LoVo (cell line): ENCODE data around the gene GYS1.

Experiments used
- DNase-seq: peaks from one replicate; pipeline ENCODE4 v3.0.0-alpha.2; 2016; ENCODE audit warnings: low spot score

Gene GYS1

DNA sequence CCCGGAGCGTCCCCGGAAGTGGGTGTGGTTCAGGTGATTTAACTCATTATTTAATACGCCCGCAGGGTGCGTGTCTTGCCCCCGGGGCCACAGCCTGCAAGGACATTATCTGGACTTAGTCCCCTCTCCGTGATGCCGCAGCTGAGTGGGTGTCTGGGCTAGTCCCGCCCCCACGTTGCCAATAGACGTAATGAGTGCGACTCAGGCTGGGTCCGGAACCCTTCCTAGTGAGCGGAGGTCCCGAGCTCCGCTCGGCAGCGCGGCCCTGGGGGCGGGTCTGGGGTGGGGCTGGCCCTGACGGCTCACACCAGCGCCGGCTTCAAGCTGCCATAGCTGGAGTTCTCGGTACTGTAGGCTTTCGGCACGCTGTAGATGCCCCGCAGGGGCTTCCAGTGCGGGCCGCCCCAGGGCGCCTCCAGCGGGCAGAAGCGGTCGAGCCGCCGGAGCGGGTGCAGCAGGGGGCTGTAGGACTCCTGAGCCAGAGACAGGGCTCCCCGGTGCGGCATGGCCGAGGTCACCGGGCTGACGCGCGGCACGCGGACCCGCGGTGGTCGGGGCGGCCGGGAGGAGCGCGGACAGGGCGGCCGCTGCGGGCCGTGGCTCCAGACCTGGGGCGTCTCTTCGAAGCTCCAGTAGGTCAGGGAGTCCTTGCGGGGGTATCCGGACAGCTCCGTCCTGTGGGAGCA is 24.7 kb upstream of the GYS1 start:
- peak; percentile 63 for DNase-seq

- no peak for DNase-seq
These were observed 24.0 kb upstream of the GYS1 start, which contains the start of gene LHB for GRCh38 chr19:49017041-49017665. Gene LHB (minus strand): TSS chr19:49017091. CDS start chr19:49017081, 10 bp downstream.

DNA sequence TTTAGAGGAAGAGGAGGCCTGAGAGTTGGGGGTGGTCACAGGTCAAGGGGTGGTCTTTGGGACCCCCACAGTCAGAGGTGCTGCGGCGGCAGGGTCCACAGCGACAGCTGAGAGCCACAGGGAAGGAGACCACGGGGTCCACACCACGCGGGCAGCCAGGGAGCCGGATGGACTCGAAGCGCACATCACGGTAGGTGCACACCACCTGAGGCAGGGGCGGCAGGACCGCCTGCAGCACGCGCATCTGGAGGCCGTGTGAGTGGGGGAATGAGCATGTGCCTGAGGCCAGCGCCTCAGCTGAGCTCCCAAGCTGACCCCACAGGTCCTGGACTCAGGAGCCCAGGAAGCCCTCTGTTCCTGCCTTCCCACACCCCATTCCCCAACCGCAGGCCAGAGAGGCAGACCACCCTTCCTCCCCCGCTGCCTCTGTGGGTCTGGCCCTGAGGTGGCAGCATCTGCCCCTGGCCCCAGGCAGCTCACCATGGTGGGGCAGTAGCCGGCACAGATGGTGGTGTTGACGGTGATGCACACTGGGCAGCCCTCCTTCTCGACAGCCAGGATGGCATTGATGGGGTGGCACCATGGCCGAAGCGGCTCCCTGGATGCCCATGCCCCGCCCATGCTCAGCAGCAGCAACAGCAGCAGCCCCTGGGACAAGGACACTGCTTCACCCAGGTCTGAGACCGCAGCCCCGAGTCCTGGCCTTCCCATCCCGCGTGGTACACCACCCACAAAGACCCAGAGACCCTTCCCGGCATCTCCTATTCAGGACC is 23.1 kb upstream of the GYS1 start:
- DNase-seq = no peak

DNA sequence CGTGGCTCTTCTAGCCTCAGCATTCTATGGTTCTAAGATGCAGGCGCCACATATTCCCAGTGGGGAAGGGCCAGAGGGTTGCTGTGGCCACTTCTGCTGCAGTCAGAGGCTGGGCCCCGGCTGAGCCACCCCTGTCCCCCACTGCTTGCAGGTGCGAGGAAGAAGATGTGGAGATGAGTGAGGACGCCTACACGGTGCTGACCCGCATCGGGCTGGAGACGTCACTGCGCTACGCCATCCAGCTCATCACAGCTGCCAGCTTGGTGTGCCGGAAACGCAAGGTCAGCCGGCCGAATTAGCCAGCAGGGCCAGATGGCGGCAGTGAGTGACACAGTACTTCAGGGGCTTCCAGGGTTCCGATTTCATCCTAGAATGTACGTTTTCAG is 21.8 kb upstream of the GYS1 start:
- DNase-seq = no peak

- no peak for DNase-seq
These were observed 21.2 kb upstream of the GYS1 start for GRCh38 chr19:49014123-49014869.

GRCh38 chr19:49011194-49011593 is 18.1 kb upstream of the GYS1 start:
- no peak for DNase-seq

DNA sequence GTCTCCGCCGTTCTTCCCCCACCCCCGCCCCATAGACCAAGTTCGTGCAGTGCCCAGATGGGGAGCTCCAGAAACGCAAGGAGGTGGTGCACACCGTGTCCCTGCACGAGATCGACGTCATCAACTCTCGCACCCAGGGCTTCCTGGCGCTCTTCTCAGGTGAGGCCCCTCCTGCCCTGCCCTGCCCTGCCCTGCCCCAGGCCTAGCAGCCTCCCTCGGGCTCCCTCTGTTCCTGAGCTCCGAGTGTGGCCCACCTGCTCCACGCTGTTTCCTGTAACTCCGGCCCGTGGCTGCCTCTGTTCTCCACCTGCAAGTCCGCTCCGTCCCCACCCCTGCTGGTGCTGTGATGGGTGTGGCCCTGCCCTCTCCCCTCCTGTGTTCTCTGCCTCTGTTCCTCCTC is 17.3 kb upstream of the GYS1 start:
- no peak for DNase-seq

DNA sequence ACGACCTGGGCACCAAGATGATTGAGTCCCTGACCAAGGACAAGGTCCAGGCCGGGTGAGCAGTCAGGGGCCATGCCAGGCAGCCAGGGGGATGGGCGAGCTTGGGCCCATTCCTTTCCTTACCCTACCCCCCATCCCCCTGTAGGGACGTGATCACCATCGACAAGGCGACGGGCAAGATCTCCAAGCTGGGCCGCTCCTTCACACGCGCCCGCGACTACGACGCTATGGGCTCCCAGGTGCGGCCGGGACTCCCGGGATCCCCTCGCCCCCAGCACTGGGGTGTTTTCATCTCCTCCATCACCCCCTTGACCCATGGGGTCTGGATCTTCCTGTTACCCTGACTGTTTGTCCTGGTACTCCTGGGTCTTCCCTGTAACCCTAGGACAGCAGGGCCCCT is 16.7 kb upstream of the GYS1 start:
- no peak for DNase-seq

GRCh38 chr19:49006905-49007304 is 13.8 kb upstream of the GYS1 start:
- no peak for DNase-seq

DNA sequence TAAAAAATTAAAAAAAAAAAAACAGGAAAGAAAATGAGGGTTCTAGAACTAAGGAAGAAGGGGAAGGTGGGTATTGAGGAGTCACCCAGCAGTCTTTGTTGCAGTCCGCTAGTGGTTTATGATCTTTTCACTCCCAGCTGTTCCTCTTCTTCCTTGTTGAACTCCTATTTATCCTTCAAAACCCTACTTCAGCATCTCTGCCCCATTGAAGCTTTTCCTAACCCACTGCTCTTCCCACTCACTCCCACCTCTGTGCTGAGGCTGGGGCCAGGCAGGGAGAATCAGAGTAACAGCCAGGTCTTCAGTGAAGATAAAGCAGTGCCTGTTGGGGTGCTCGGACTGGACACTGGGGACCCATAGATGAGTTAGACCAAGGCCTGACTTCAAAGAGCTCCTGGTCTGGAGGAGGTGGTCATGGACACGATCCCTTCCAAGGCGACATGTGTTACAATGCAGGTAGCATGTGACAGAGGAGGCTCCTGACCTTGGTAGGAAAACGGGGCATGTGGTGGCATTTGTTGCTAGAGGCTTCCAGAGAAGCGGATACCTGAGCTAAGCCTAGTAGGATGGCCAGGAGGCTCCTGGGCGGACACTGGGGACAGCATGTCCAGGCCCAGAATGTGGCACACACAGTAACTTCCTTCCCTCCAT is 12.0 kb upstream of the GYS1 start:
- DNase-seq = no peak

DNA sequence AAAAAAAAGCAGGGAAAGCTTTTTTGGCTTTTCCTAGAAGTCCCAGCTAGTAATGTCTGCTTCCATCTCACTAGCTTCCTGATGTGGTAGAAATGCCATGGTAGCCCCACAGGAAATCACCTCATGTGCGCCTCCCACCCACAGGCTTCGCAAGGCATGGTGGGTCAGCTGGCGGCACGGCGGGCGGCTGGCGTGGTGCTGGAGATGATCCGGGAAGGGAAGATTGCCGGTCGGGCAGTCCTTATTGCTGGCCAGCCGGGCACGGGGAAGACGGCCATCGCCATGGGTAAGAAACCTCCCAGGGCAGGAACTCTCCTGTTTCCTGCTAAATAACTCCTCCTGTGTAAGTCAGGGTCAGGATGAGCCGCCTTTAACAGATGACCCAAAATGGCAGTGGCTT is 11.0 kb upstream of the GYS1 start:
- no peak for DNase-seq

DNA sequence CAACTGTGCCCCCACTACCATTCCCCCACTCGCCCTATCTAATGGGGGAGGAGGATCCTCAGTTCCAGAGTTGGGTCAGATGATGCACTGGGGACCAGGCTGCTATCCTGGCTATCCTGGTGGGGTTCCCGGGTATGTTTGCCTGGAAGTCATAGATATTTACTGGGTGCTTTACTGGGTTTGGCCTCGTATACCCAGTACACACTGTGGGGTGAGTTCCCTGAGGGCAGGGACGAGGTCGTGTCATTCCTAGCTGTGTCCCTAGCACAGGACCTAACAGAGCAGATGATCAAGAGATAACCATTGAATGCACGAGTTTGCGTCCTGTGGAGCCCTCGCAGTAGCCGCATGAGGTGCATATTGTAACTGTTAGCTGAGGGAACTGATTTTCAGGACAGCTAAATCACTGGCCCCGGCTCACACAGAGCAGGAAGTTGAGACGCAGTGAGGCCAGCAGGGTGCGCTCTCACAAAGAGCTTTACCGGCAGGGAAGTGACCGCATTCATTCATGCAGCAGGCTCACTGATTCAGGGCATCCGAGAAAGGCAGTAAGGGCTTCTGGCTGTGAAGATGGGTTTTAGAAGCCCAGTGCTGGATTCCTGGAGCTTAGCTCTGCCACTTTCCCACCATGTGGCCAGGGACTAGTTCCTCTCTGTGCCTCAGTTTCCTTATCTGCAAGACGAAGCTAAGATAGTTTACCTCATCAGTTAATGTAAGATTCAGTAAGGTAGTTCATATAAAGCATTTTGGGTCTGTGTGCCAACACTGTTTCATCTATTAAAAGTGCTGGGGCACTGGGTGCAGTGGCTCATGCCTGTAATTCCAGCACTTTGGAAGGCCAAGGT is 6.6 kb upstream of the GYS1 start:
- DNase-seq = peak; percentile 29

- DNase-seq = peak; percentile 14
These were observed 4.9 kb upstream of the GYS1 start for GRCh38 chr19:48997972-48998371.

- DNase-seq = no peak
These were observed 902 bp upstream of the GYS1 start for GRCh38 chr19:48994035-48994386.

DNA sequence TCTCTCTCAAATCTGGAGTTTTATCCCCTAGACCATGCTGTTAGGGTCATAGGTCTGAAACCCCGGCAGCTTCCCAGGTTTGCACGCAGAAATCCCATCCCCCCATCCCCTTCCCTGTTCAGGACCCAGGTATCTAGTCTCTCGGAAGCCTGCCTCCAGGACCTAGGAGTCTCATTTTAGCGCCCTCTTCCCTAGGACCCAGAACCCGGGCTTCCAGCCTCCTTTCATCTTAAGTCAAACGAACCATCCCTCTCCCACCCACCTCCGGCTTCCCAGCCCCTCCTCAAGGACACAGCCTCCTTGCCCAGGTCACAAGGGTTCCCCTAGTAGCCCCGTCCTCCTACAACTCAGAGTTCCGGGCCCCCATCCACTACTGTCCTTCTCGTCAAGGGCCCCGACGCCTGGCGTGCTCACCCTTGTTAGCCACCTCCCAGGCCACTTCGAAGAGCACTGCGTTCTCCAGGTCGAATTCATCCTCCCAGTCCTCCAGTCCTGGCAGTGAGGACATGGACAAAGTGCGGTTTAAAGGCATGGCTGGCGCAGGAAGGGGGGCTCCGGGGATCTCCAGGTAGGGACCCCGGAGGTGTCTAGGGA is 431 bp downstream of the GYS1 start:
- no peak for DNase-seq

DNA sequence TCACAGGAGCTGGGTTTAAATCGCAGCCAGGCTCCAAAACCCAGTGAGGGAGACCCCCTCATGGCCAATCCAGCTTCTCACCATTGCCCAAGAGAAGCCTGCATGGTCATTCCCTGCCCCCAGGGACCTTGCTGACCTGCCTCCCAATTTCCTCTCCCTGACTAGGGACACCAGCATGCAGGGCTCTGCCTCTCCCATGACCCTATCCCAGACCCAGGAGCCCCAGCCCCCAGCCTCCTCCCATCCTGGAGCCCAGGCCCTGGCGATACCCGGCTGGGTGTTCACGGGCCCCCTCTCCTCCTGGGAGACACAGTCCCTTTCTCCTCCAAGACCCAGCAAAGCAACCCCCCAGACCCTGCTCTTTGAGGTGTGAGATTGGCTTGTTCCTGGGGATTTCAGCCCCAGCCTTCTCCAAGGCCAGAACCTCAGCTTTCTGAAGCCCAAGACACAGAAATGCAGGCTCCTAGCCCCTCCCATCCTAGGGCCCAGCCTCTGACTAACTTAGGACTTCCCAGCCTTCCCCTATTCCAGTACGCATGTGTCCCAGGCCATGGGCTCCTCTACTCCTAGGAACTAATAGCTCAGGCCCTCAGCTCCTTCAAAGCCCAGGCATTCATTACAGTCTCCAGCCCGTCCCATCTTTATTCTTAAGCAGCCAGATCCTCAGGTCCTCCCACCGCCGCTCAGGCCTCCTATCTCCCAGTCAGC is 1.1 kb downstream of the GYS1 start:
- peak; percentile 68 for DNase-seq

DNA sequence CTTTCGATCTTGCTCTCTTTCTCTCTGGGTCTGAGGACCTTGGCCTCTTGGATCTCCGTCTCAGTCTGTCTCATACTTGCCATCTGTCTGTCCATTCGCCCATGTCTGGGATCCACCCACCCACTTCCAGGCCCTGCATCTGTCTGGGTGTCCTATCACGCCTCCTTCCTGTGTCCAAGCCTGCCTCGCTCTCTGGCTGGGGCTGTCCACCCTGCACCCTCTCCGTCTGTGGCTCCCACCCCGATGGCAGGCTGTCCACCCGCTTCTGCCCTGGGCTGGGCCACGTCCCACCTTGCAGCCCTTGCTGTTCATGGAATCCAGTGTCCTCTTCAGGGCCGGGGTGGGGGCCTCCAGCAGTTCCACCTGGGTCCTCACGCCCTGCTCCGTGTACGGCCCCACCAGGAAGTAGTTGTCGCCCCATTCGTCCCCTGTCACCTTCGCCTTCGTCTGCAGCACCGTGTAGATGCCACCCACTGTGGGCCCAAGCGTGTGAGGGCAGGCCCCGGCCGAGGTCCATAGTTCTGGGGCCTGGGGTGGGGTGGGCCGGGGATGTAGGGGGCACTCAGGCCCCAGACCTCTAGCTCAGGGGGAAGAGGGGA is 2.0 kb downstream of the GYS1 start:
- no peak for DNase-seq

DNA sequence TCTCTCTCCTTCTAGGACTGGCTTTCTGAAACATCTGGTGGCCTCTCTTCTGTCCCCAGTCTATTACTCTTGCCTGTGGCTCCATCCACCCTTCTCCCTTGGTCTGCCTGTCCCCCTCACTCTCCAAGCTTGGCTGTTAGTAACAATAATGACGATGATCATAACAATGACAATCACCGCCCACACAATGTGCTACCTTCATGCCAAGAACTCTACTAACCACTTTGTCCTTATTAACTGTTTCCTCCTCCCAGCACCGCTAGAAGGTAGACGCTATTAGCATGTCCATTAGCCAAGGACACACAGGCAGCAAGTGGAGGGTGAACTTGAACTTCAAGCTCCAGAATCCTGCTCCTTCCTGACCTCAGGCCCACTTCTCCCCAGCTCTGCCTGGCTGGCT is 2.7 kb downstream of the GYS1 start:
- no peak for DNase-seq

GRCh38 chr19:48989701-48990291 is 3.3 kb downstream of the GYS1 start:
- no peak for DNase-seq
